Activated CD4-positive, alpha-beta T cell treated with anti-CD3 and anti-CD28 coated beads, Interleukin-2, amount 50 U/mL, for 1 hour (primary cell): ENCODE measurements around the gene POLR2A.
"Not testable (repeated sequence)": the region's sequence is repeated elsewhere in the genome, so short reads cannot be mapped to it uniquely, and the experiment has no call there.

Source experiments
- DNase-seq: peaks from one replicate; pipeline ENCODE4 v3.0.0-alpha.2; 2020

POLR2A gene

DNA sequence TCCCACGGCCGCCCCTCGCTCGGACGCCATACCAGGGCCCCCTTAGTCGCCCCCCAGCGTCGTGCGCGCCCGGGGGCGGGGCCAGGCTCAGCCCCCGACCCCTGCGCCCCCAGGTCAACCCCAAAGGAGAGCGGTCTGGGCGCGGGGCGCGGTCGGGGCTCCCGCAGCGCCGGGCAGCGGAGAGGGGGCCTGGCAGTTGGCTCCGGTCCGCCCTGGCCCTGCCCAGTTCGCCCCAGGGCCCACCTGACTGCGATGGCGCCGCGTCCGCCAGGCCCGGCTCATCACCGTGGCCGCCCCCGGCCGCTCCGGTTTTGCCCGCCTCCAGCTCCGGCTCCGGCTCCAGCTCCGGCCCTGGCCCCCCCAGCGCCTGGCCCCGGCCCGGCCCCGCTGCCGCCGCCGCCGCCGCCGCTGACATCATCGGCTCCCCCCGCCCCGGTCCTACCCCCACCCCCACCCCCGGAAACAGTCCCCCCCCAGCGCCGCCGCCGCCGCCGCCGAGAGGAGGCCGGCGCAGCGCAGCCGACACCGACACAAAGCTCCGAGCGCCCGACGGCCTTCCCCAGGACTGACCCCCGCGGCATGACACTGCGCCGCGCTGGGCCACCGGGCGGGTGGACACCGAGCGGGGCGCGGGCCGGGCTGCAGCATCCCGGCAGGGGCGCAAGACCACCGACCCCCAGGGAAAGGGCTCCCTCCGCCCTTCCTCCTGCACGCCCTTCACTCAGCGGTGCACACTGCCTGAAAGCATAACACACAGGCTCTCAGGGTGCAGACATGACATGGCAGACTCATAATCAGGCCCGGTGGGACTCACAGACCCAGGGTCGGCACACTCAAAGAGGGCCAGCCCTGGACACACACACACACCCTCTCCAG, 4.7 kb upstream of the POLR2A start, which contains the start of gene ZBTB4:
Gene ZBTB4 (minus strand): TSS at position 419 of the 876 bp plus-strand sequence. CDS start 12,830 bp downstream, outside the sequence.
- peak; percentile 69 for DNase-seq

DNA sequence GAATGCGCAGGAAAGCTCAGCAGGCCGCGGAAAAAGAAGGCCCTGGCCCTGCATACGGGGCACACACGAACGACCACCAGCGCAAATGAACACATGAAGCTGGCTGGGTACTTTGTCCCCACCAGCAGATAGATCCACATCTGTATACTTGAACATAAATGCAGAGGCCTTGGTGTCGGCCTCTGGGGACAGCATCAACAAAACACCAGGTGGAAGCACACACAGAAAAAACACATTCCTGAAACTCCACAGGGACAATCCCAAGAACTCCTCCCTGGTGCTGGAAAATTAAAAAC, 4.1 kb upstream of the POLR2A start:
- DNase-seq, result no peak

DNA sequence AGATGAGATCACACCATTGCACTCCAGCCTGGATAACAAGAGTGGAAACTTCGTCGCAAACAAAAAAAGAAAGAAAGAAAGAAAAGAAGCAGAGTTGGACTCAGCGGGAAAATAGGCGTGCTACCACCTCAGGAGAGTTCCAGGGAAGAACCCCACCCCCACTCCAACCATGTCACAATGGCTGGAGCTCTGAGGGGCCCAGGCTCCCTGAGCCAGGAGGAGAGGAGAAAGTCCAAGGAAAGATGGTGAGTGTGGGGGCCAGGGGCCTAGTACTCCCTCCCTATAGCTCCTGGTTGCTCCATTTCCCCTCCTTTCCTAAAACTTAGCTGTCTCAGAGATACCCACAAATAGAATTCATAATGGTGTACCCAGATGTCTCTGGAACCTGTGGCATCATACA, 2.9 kb upstream of the POLR2A start, which contains the start of gene SLC35G6:
Gene SLC35G6 (plus strand): TSS at position 172 of the 400 bp plus-strand sequence. CDS start 71 bp downstream, at position 243.
- DNase-seq, result not testable (repeated sequence)

DNA sequence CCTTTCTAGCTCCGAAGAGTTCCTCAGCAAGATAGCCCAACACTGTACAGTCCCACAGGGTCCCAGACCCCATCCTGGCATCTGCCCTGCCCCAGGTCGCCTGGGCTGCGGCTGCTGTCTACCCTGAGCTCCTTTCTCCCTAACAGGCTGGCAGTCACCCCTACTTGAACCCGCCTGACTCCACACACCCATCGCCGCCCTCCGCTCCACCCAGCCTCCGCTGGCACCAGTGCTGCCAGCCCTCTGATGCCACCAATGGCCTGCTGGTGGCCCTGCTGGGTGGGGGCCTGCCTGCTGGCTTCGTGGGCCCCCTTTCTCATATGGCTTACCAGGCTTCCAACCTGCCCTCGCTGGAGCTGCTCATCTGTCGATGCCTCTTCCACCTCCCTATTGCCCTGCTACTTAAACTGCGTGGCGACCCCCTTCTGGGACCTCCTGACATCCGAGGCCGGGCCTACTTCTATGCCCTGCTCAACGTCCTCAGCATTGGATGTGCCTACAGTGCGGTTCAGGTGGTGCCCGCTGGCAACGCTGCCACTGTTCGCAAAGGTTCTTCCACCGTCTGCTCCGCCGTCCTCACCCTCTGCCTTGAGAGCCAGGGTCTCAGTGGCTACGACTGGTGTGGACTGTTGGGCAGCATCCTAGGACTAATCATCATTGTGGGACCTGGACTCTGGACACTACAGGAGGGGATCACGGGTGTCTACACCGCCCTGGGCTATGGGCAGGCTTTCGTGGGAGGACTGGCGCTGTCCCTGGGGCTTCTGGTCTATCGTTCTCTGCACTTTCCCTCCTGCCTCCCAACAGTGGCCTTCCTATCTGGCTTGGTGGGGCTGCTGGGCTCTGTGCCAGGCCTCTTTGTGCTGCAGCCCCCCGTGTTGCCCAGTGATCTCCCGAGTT, 2.1 kb upstream of the POLR2A start:
- not testable (repeated sequence) for DNase-seq

DNA sequence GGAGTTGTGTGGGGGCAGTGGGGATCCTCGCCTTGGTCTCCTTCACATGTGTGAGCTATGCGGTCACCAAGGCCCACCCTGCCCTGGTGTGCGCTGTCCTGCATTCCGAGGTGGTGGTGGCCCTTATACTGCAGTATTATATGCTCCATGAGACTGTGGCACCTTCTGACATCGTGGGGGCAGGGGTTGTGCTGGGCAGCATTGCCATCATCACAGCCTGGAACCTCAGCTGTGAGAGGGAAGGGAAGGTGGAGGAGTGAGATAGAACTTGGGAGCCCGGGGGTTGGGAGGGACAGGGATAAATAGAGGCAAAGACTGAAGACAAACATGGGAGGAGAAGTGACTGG, 1.5 kb upstream of the POLR2A start:
- not testable (repeated sequence) for DNase-seq

DNA sequence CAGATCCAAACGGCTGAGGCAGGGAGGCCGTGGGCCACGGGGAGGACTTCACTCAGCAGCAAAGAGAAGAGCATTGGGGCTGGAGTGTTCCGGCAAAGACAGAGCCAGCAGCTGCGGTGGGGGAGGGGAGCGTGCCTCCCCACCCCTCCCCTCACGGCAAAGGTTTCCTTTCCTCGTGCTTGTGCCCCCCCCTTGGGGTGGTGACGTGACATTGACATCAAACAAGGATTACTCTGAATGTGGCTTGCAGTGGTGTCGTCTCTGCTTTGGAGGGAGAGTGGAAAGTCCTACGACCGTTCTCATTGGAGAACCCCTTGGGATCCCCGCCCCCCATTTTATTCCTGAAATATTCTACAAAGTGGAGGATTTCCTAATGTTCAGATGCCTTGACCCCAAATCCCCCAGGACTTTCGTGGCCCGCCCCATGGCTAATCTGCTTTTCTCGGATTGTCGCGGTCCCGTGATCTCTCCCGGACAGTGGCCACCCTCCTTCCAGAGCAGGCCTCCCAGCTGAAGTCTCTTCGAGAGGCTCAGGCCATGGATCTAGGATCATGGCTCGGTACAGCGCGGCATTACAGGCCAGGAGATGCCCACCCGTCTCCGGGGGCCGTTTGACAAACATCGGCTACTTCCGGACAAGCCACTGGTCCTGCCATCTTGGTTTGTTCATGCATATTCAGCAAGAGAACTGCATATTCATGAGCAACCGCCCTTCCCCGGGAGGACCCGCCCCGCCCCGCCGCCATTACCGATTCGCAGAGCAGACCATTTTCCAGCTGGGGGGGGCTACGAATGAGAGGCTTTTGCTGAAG, 705 bp upstream of the POLR2A start:
- peak; percentile 96 for DNase-seq

DNA sequence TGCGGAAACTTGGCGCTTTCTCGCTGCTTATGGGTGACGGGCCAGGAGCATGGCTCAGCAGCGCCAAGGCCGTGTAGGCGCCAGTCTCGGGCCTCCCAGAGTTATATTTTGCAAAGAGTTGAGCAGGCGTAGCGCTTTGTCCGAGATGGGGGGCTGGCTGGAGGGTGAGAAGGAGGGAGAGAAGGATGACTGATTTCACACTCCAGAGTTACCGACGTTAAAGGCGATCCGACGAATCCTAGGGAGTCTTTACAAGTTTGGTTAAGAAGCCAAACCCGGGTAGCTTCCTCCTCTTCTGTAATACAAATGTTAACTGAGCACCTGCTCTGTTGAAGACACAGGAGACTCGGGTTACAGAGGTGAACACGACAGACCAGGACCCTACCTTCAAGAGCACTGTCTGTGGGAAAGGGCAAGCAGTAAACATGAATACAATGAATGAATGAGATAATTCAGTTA, 782 bp downstream of the POLR2A start:
- no peak for DNase-seq

DNA sequence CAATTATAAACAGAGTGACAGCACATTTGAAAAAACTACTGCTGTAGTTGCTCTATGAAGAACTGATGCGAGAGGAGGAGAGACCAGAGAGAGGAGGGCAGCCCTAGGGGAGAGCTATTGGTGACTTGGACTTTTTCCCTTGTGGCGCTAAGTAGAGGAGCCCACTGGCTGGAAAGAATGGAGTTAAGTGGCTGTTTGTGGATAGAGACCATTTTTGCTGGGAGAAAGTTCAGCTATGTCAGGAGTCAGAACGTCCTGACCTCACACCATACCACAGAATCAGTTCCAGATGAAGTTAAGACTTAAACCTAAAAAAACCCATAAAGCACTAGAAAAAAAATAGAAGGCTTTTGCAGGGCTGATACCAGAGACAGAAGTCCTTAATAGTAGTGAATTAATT, 2.0 kb downstream of the POLR2A start:
- DNase-seq, result no peak

DNA sequence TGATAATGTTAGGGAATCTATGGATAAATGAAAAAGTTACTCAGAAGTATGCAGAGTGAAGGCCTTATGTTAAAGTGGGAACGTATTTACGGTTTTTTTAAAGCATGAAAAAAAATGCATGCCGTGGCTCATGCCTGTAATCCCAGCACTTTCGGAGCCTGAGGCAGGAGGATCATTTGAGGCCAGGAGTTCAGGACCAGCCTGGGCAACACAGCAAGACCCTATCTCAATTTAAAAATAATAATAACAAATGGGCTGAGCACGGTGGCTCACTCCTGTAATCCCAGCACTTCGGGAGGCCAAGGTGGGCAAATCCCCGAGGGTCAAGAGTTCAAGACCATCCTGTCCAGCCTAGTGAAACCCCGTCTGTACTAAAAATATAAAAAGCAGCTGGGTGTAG, 6.0 kb downstream of the POLR2A start:
- no peak for DNase-seq

DNA sequence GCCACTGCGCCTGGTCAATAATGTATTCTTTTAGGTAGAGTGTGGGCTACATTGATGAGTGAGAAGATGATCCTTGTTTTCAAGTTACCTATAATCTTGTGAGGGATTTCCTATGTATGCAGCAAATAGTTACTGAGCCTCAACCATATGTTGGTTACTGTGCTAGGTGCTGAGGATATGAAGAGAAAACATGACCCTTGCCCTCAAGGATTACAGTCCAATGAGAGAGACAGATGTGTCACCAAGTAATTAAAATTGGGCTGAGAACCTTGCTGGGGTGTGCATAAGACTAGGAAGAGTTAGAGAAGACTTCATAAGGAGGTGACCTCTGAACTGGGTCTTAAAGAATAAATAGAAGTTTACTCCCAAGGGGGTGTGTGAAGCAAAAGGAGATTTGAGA, 7.4 kb downstream of the POLR2A start:
- no peak for DNase-seq

DNA sequence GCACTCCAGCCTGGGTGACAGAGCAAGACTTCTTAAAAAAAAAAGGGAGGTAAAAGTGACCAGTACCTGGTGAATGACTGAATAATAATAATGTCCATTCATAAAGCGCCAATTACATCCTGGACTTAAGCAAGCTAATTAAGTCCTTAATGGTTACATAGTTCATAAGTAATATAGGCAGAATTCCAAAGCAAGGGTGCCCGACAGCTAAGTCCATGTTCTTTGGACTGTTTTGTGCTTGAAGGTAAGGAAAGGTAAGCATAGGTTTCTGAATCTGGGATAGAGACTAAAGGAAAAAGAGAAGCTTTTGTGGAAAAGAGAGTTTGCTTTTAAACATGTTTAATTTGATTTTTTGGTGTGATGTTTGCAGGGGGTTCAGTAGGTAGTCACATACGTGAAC, 9.8 kb downstream of the POLR2A start:
- no peak for DNase-seq

DNA sequence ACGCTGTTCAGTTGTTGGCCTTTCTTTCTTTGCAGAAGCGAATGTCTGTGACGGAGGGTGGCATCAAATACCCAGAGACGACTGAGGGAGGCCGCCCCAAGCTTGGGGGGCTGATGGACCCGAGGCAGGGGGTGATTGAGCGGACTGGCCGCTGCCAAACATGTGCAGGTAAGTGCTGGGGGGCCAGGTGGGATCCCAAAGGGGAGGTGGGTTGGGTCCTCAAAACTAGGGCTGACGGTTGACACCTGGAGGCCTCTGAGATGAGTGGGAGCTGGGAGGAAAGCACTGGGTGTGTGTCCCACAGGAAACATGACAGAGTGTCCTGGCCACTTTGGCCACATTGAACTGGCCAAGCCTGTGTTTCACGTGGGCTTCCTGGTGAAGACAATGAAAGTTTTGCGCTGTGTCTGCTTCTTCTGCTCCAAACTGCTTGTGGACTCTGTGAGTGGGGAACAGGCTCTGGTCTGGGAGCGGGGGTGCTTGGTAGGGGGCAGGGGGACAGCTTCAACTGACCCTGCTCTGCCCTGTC, 11.8 kb downstream of the POLR2A start:
- no peak for DNase-seq

DNA sequence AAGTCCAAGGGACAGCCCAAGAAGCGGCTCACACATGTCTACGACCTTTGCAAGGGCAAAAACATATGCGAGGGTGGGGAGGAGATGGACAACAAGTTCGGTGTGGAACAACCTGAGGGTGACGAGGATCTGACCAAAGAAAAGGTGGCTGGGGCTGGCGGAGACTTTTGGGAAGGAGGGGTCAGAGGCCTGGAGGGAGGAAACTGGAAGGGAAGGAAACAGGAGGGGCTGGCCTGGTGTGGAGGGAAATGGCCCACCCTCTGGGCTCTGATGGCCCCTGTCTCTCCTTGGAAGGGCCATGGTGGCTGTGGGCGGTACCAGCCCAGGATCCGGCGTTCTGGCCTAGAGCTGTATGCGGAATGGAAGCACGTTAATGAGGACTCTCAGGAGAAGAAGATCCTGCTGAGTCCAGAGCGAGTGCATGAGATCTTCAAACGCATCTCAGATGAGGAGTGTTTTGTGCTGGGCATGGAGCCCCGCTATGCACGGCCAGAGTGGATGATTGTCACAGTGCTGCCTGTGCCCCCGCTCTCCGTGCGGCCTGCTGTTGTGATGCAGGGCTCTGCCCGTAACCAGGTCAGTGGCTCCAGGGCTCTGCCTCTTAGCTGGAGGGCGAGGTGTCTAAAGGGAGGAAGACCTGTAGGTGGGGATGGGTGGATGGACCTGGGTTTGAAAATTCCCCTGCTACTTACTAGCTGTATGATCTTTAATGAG, 12.5 kb downstream of the POLR2A start:
- no peak for DNase-seq

DNA sequence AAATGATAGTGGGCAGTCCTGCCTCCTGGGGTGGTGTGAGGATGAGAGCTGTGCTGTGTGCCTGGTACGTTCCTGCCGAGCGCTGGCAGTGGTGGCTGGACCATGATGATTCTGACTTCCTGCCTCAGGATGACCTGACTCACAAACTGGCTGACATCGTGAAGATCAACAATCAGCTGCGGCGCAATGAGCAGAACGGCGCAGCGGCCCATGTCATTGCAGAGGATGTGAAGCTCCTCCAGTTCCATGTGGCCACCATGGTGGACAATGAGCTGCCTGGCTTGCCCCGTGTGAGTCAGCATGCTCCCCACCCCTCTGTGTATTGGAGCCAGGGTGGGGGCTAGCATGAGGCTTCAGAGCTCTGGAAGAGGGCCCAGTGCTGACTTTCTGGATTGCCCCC, 13.1 kb downstream of the POLR2A start:
- no peak for DNase-seq

DNA sequence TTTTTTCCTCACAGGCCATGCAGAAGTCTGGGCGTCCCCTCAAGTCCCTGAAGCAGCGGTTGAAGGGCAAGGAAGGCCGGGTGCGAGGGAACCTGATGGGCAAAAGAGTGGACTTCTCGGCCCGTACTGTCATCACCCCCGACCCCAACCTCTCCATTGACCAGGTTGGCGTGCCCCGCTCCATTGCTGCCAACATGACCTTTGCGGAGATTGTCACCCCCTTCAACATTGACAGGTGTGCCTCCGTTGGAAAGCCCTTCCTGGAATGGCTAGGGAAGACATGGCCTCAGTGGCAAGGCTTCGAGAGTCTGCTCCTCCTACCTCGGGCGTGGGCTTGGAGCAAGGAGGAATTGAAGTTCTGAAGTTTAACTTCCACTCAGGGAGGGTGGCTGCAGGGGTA, 13.5 kb downstream of the POLR2A start:
- DNase-seq, result no peak

DNA sequence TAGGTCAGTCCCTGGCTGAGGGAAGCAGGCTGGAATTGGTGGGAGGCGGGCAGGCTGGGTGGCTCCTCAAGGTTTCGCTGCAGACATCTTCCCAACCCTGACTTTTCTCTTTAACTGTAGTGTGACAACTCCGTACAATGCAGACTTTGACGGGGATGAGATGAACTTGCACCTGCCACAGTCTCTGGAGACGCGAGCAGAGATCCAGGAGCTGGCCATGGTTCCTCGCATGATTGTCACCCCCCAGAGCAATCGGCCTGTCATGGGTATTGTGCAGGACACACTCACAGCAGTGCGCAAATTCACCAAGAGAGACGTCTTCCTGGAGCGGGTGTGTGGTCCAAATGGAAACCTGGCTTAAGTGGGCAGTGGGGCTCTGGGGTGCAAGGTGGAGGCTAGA, 15.0 kb downstream of the POLR2A start:
- DNase-seq, result no peak

DNA sequence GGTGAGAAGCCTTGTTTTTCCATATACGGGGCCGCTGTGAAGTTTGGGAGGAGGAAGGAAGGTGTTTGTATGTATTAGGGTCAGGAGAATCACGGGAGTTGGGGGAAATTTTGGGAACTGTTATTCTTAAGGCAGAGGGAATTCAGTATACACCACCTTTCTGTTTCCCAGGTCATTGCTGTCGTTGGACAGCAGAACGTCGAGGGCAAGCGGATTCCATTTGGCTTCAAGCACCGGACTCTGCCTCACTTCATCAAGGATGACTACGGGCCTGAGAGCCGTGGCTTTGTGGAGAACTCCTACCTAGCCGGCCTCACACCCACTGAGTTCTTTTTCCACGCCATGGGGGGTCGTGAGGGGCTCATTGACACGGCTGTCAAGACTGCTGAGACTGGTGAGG, 17.6 kb downstream of the POLR2A start:
- no peak for DNase-seq

DNA sequence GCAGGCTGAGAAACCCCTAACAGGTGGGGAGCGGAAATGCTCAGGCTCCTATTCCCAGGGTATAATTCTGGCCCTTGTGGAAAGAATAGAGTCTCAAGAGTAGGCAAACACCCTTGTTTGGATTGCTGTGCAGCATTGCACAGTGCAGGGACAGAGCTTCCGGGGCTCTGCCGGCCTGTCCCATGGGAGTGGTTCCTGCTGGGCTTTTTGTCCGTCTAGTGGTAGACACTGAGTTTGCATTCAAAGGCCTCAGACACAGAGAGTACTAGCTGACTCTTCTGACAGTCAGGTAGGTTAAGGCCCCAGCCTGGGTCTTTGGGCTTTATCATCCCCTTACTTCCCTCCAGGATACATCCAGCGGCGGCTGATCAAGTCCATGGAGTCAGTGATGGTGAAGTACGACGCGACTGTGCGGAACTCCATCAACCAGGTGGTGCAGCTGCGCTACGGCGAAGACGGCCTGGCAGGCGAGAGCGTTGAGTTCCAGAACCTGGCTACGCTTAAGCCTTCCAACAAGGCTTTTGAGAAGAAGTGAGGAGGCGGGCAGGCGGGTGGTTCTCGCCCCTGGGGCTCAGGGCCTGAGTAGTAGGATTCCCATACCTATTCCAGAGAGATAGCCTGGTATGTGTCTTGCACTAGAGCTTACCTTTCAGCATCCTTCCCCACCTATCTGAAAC, 18.1 kb downstream of the POLR2A start:
- no peak for DNase-seq

DNA sequence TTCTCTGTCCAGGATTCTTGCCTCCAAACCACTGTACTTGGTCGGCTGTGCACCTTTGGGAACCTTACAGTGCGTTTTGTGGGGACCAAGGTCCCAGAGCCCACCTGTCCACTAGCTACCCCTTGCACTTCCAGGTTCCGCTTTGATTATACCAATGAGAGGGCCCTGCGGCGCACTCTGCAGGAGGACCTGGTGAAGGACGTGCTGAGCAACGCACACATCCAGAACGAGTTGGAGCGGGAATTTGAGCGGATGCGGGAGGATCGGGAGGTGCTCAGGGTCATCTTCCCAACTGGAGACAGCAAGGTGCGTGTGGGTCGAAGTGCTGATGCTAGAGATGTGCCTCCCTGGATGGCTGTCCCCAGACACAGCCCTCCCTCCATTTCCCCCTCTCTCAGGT, 18.8 kb downstream of the POLR2A start:
- DNase-seq, result no peak

DNA sequence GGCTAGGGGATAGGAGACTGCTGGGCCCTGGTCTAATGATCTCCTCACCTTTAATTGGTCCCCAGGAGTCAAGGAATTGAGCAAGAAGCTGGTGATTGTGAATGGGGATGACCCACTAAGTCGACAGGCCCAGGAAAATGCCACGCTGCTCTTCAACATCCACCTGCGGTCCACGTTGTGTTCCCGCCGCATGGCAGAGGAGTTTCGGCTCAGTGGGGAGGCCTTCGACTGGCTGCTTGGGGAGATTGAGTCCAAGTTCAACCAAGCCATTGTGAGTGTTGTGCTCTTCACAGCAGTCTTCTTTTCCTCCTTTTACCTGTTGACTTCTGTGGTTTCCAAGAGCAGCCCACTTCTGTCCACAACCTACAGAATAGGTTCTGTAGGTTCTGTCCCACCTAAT, 19.4 kb downstream of the POLR2A start:
- no peak for DNase-seq

DNA sequence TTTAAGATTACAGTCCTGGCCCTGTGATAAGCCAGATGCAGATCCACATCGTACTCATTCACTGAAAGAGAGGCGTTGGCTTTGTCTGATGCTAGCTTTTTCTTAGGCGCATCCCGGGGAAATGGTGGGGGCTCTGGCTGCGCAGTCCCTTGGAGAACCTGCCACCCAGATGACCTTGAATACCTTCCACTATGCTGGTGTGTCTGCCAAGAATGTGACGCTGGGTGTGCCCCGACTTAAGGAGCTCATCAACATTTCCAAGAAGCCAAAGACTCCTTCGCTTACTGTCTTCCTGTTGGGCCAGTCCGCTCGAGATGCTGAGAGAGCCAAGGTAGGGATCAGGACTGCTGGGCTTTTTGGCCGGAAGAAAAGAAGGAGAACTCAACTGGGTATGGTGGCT, 24.0 kb downstream of the POLR2A start:
- DNase-seq, result no peak

DNA sequence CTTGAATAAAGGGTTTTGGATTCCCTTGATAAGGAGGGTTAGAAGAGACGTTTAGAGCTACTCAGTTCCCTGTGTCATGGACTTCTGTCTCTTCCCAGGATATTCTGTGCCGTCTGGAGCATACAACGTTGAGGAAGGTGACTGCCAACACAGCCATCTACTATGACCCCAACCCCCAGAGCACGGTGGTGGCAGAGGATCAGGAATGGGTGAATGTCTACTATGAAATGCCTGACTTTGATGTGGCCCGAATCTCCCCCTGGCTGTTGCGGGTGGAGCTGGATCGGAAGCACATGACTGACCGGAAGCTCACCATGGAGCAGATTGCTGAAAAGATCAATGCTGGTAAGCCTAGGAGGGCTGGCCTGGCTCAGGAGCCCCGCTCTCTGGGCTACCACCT, 24.7 kb downstream of the POLR2A start:
- no peak for DNase-seq
